NT2/D1 (cell line): ENCODE data around the gene PLIN1.

ENCODE experiments used
- SUZ12 ChIP-seq: IDR thresholded peaks from 2 replicates; pipeline ENCODE4 v1.6.1; 2011; ENCODE audit not compliant: insufficient read length, insufficient read depth; ENCODE audit errors: extremely low read depth
- ZNF274 ChIP-seq: IDR thresholded peaks from 2 replicates; pipeline ENCODE4 v1.6.1; 2011; ENCODE audit warnings: mild to moderate bottlenecking, low read depth, low read length

- TF ChIP-seq ZNF274: no peak
- no peak for TF ChIP-seq SUZ12
Observed at GRCh38 chr15:89672221-89673164, 6.7 kb downstream of the PLIN1 start.
